Measurements from ENCODE around the gene RALGAPA2. TPM values are rescaled to one million over a fixed set of nuclear protein-coding genes. Genes with fewer than 3 reads are reported as not detected.

Gene RALGAPA2
- total and polyA plus RNA-seq, 2 experiments from 2014 or later, result 13.1 to 43.4 TPM

- no peak for TF ChIP-seq REST (IDR thresholded peaks at IDR 0.05; ENCODE audit: unreplicated experiment)
- TF ChIP-seq POLR2AphosphoS5 (IDR thresholded peaks at IDR 0.05; ENCODE audit: low read depth), result no peak
These were observed 208.5 kb downstream of the RALGAPA2 start (continued) for GRCh38 chr20:20503777-20504530.

- no peak for TF ChIP-seq ZNF114 (CRISPR knock-in tag; IDR thresholded peaks at IDR 0.05)
- no peak for TF ChIP-seq REST (IDR thresholded peaks at IDR 0.05; ENCODE audit: unreplicated experiment)
- no peak for ATAC-seq
These were observed 211.3 kb downstream of the RALGAPA2 start for GRCh38 chr20:20501128-20501527.

GRCh38 chr20:20500312-20500711 is 212.1 kb downstream of the RALGAPA2 start:
- Histone ChIP-seq H3K79me2 (replicated peaks; ENCODE audit: insufficient read depth) (no peaks in the 10 kb centered on the region), H3K36me3 (ENCODE audit: insufficient read depth) (0 out of 2 replicates have a peak, but pooled peaks cover 6% of the 10 kb centered on the region), H4K20me1 (replicated peaks; ENCODE audit: insufficient read depth) (no peaks in the 10 kb centered on the region), H2AFZ (no peak overlapping the region), H3K4me2 (no peak overlapping the region), H3K4me3 (no peak overlapping the region), H3K9me2 (ENCODE audit: insufficient read depth) (no peaks in the 10 kb centered on the region), H3K27ac (ENCODE audit: low read depth) (no peak overlapping the region), H3K27me3 (ENCODE audit: insufficient read depth) (no peaks in the 10 kb centered on the region), H3F3A (replicated peaks; ENCODE audit: low read depth) (no peaks in the 10 kb centered on the region), H3K4me1 (ENCODE audit: insufficient read depth) (no peaks in the 10 kb centered on the region)
- Mint-ChIP-seq H3K36me3 (ENCODE audit: low read depth) (peaks cover 11% of the 10 kb centered on the region), H3K4me1 (no peaks in the 10 kb centered on the region), H3K27ac (no peak overlapping the region), H3K27me3 (ENCODE audit: insufficient read depth, low read depth, poor library complexity) (no peaks in the 10 kb centered on the region), H3K4me3 (no peak overlapping the region), H3K9me3 (no peaks in the 10 kb centered on the region)
- DNase-seq (ENCODE audit: low spot score), result no peak
- no peak for ATAC-seq
- TF ChIP-seq POLR2AphosphoS5 (IDR thresholded peaks at IDR 0.05; ENCODE audit: low read depth) (no peak), NANOG (IDR thresholded peaks at IDR 0.05; ENCODE audit: borderline replicate concordance) (no peak), ZNF114 (CRISPR knock-in tag; IDR thresholded peaks at IDR 0.05) (no peak)

More at GRCh38 chr20:20501128-20501527, 211.3 kb downstream of the RALGAPA2 start:
- Histone ChIP-seq H3K4me3 (no peak overlapping the region), H3K27ac (ENCODE audit: low read depth) (no peak overlapping the region), H3K9me2 (ENCODE audit: insufficient read depth) (no peaks in the 10 kb centered on the region), H3K4me1 (ENCODE audit: insufficient read depth) (no peaks in the 10 kb centered on the region), H3K36me3 (ENCODE audit: insufficient read depth) (0 out of 2 replicates have a peak, but pooled peaks cover 6% of the 10 kb centered on the region), H3F3A (replicated peaks; ENCODE audit: low read depth) (no peaks in the 10 kb centered on the region), H3K27me3 (ENCODE audit: insufficient read depth) (no peaks in the 10 kb centered on the region), H3K79me2 (replicated peaks; ENCODE audit: insufficient read depth) (no peaks in the 10 kb centered on the region), H4K20me1 (replicated peaks; ENCODE audit: insufficient read depth) (no peaks in the 10 kb centered on the region), H2AFZ (no peak overlapping the region), H3K4me2 (no peak overlapping the region)
- Mint-ChIP-seq H3K9me3 (no peaks in the 10 kb centered on the region), H3K4me3 (no peak overlapping the region), H3K27me3 (ENCODE audit: insufficient read depth, low read depth, poor library complexity) (no peaks in the 10 kb centered on the region), H3K4me1 (no peaks in the 10 kb centered on the region), H3K27ac (no peak overlapping the region), H3K36me3 (ENCODE audit: low read depth) (peaks cover 11% of the 10 kb centered on the region)
- DNase-seq (ENCODE audit: low spot score), result no peak
